GM23338 (cell line): ENCODE data around the gene THY1.

ENCODE experiments used
- EZH2 ChIP-seq: fragments of 200-600 bp; sonication (generic); IDR thresholded peaks from one replicate; pipeline ENCODE4 v1.8.0; 2017; ENCODE audit warnings: antibody characterized with exemption, mild to moderate bottlenecking, low read depth; ENCODE audit not compliant: unreplicated experiment
- EZH2phosphoT487 ChIP-seq: fragments of 200-600 bp; sonication (generic); IDR thresholded peaks from one replicate; pipeline ENCODE4 v1.8.1; 2018; ENCODE audit warnings: antibody characterized with exemption; ENCODE audit not compliant: unreplicated experiment
- NANOG ChIP-seq: IDR thresholded peaks from 2 replicates; pipeline ENCODE4 v1.6.1; 2016; ENCODE audit warnings: antibody characterized with exemption, borderline replicate concordance
- POLR2AphosphoS5 ChIP-seq: IDR thresholded peaks from 2 replicates; pipeline ENCODE4 v1.6.1; 2016; ENCODE audit warnings: antibody characterized with exemption, low read depth
- STAT1 ChIP-seq: IDR thresholded peaks from one replicate; pipeline ENCODE4 v1.6.1; 2016; ENCODE audit warnings: antibody characterized with exemption; ENCODE audit not compliant: unreplicated experiment
- TF ChIP-seq, protein P1 (sequence below), 2 experiments: fragments of 200-600 bp in 1 of 2; sonication (generic) in 1 of 2; conservative IDR thresholded peaks; 2 replicates each; pipeline versions ENCODE4 v1.5.1 to v1.6.1; 2016 to 2017; ENCODE audit warnings: antibody characterized with exemption in 2 of 2, low read depth in 2 of 2, mild to moderate bottlenecking in 2 of 2, moderate library complexity in 1 of 2
- TF ChIP-seq, protein P2 (sequence below): IDR thresholded peaks from one replicate; pipeline ENCODE4 v1.6.1; 2018; ENCODE audit warnings: antibody characterized with exemption; ENCODE audit not compliant: unreplicated experiment

DNA sequence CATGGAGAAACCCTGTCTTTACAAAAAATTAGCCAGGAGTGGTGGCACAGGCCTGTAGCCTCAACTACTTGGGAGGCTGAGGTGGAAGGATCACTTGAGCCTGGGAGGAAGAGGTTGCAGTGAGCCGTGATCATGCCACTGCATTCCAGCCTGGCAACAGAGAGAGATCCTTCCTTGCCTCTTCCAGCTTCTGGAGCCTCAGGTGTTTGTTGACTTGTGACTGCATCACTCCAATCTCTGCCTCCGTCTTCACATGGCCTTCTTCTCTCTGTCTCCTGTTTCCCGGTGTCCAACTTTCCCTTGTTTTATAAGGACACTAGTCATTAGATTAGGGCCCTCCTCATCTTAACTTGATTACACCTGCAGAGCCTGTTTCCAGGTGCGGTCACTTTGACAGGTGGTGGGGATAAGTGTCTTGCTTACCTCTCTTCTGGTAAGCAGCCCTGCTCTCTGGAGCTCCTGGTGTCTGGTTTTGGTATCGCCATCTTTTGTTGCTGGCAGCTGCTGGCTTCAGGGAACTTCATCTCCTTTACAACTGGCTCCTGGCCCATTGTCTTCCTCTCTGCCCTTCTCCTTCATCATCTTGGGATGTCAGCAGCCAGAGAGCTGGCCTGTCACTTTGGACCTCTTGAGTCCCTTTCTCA is 33.2 kb downstream of the THY1 start:
- TF ChIP-seq NANOG (no peak), POLR2AphosphoS5 (no peak), STAT1 (no peak), EZH2phosphoT487 (no peak), EZH2 (no peak)
- TF ChIP-seq, protein P1, sequence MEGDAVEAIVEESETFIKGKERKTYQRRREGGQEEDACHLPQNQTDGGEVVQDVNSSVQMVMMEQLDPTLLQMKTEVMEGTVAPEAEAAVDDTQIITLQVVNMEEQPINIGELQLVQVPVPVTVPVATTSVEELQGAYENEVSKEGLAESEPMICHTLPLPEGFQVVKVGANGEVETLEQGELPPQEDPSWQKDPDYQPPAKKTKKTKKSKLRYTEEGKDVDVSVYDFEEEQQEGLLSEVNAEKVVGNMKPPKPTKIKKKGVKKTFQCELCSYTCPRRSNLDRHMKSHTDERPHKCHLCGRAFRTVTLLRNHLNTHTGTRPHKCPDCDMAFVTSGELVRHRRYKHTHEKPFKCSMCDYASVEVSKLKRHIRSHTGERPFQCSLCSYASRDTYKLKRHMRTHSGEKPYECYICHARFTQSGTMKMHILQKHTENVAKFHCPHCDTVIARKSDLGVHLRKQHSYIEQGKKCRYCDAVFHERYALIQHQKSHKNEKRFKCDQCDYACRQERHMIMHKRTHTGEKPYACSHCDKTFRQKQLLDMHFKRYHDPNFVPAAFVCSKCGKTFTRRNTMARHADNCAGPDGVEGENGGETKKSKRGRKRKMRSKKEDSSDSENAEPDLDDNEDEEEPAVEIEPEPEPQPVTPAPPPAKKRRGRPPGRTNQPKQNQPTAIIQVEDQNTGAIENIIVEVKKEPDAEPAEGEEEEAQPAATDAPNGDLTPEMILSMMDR (conservative IDR thresholded peaks at IDR 0.05; ENCODE audit: low read depth in 2 of 2): peak; percentile 61 to 63
- TF ChIP-seq, protein P2, sequence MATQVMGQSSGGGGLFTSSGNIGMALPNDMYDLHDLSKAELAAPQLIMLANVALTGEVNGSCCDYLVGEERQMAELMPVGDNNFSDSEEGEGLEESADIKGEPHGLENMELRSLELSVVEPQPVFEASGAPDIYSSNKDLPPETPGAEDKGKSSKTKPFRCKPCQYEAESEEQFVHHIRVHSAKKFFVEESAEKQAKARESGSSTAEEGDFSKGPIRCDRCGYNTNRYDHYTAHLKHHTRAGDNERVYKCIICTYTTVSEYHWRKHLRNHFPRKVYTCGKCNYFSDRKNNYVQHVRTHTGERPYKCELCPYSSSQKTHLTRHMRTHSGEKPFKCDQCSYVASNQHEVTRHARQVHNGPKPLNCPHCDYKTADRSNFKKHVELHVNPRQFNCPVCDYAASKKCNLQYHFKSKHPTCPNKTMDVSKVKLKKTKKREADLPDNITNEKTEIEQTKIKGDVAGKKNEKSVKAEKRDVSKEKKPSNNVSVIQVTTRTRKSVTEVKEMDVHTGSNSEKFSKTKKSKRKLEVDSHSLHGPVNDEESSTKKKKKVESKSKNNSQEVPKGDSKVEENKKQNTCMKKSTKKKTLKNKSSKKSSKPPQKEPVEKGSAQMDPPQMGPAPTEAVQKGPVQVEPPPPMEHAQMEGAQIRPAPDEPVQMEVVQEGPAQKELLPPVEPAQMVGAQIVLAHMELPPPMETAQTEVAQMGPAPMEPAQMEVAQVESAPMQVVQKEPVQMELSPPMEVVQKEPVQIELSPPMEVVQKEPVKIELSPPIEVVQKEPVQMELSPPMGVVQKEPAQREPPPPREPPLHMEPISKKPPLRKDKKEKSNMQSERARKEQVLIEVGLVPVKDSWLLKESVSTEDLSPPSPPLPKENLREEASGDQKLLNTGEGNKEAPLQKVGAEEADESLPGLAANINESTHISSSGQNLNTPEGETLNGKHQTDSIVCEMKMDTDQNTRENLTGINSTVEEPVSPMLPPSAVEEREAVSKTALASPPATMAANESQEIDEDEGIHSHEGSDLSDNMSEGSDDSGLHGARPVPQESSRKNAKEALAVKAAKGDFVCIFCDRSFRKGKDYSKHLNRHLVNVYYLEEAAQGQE: no peak
